ENCODE measurements around the gene MAST4.

- TF ChIP-seq CEBPB (IDR thresholded peaks at IDR 0.05; ENCODE audit: low read depth, low read length) (peak; percentile 57; the same call in 1 of the 2 replicates), CTCF (IDR thresholded peaks at IDR 0.05; ENCODE audit: control extremely low read depth in 1 of 3, insufficient read depth in 1 of 3, low read depth in 1 of 3, low read length in 3 of 3) (no peak), POLR2A (IDR thresholded peaks at IDR 0.05; ENCODE audit: control extremely low read depth in 1 of 2, low read depth in 2 of 2, low read length in 2 of 2) (no peak), SIN3A (conservative IDR thresholded peaks at IDR 0.05 in 1 of 2, IDR thresholded peaks at IDR 0.05 in 1 of 2; ENCODE audit: low read depth in 1 of 2, low read length in 2 of 2) (no peak), MAX (IDR thresholded peaks at IDR 0.05) (no peak), EGR1 (IDR thresholded peaks at IDR 0.05; ENCODE audit: borderline replicate concordance, low read depth, low read length) (no peak), YY1 (IDR thresholded peaks at IDR 0.05; ENCODE audit: low read depth, low read length) (no peak), EZH2 (IDR thresholded peaks at IDR 0.05; ENCODE audit: low read depth, low read length, severe bottlenecking) (no peak), KDM5A (IDR thresholded peaks at IDR 0.05; ENCODE audit: low read length) (no peak), SP4 (IDR thresholded peaks at IDR 0.05; ENCODE audit: low read length) (no peak), ATF3 (IDR thresholded peaks at IDR 0.05; ENCODE audit: insufficient read depth, low read depth, low read length) (no peak), POLR2AphosphoS5 (IDR thresholded peaks at IDR 0.05; ENCODE audit: low read depth, low read length) (no peak), TEAD4 (IDR thresholded peaks at IDR 0.05; ENCODE audit: low read depth, low read length) (no peak), ATF2 (IDR thresholded peaks at IDR 0.05; ENCODE audit: low read length) (no peak)
Observed at GRCh38 chr5:67118050-67118620, 521.9 kb downstream of the MAST4 start.

All from H1 (cell line).